ENCODE results near the gene PEX14. TPM values are rescaled to one million over a fixed set of nuclear protein-coding genes. Genes with fewer than 3 reads are reported as not detected.

PEX14 gene
- total and polyA plus RNA-seq, 2 donors (not counting 3 experiments of a cell fraction or from before 2014, with no cell fraction given) = 19.5 to 26.5 TPM

- Histone ChIP-seq H2AFZ (ENCODE audit: low read depth, low read length) (no peak overlapping the region), H3K79me2 (ENCODE audit: control insufficient read depth, insufficient read depth, low read length) (no peaks in the 10 kb centered on the region), H3K4me1 (ENCODE audit: control insufficient read depth, extremely low read depth, insufficient read depth, low read length) (peaks cover 6% of the 10 kb centered on the region), H4K20me1 (replicated peaks; ENCODE audit: control insufficient read depth, extremely low read depth, insufficient read depth, low read length) (no peaks in the 10 kb centered on the region), H3K9ac (replicated peaks; ENCODE audit: extremely low read depth, insufficient read depth, low read length) (no peak overlapping the region), H3K4me3 (replicated peaks in 1 of 3; ENCODE audit: insufficient read depth in 1 of 3, low read depth in 1 of 3, low read length in 3 of 3) (no peak overlapping the region), H3K9me3 (replicated peaks; ENCODE audit: control insufficient read depth, insufficient read depth, low read length) (no peaks in the 10 kb centered on the region), H3K9me1 (replicated peaks; ENCODE audit: control insufficient read depth, extremely low read depth, insufficient read depth, low read length) (no peaks in the 10 kb centered on the region), H3K36me3 (ENCODE audit: control insufficient read depth in 2 of 2, extremely low read depth in 1 of 2, insufficient read depth in 2 of 2, low read length in 2 of 2) (no peaks in the 10 kb centered on the region), H3K27me3 (ENCODE audit: control insufficient read depth in 2 of 2, insufficient read depth in 2 of 2, low read length in 2 of 2) (no peaks in the 10 kb centered on the region), H3K4me2 (ENCODE audit: insufficient read depth, low read length) (no peak overlapping the region), H3K27ac (ENCODE audit: insufficient read depth, low read depth, low read length) (no peak overlapping the region)
- dilution Hi-C loops (cut with MboI; ENCODE audit: extremely low pct_ligation_motif_present, low sequenced_read_pairs) (no loop called here), intact Hi-C loops (cut with micrococcal nuclease) (no loop called here)
- BruUV-seq (replicated peaks) = no TSS peak
- DNase-seq (ENCODE audit: low read depth, low spot score) = no peak
- FAIRE-seq = no peak
- TF ChIP-seq CTCF (IDR thresholded peaks at IDR 0.05; ENCODE audit: extremely low read depth in 1 of 2, insufficient read depth in 1 of 2, low read depth in 1 of 2, low read length in 2 of 2) (no peak), POLR2A (IDR thresholded peaks at IDR 0.05; ENCODE audit: low read depth, low read length) (no peak), MAX (IDR thresholded peaks at IDR 0.05; ENCODE audit: insufficient read depth, insufficient read length) (no peak), GATA2 (IDR thresholded peaks at IDR 0.05; ENCODE audit: insufficient read depth, insufficient read length, low read depth, low read length) (no peak), FOS (IDR thresholded peaks at IDR 0.05; ENCODE audit: borderline replicate concordance, insufficient read depth, low read length) (no peak), JUN (IDR thresholded peaks at IDR 0.05; ENCODE audit: borderline replicate concordance, insufficient read depth, insufficient read length, low read depth) (no peak), MYC (IDR thresholded peaks at IDR 0.05; ENCODE audit: low read depth, low read length) (no peak), POLR2AphosphoS5 (IDR thresholded peaks at IDR 0.05; ENCODE audit: insufficient read depth, low read depth, low read length) (no peak), EZH2 (IDR thresholded peaks at IDR 0.05; ENCODE audit: borderline replicate concordance, low read depth, low read length, severe bottlenecking) (no peak)
- ChIA-PET CTCF (no interaction called here), POLR2A (no interaction called here)
Observed at GRCh38 chr1:10601342-10602070, 126.8 kb downstream of the PEX14 start.

All from endothelial cell of umbilical vein (primary cell).